OCI-LY3 (cell line): Measurements from ENCODE around the gene NANOS2.

Experiments
- H2AFZ ChIP-seq: fragments of 200-600, 300-600 bp; shearing (Covaris generic); 2 replicates; pipeline ENCODE4 v1.6.0; 2014; ENCODE audit warnings: antibody characterized with exemption, low read depth, low read length
- H3K27ac ChIP-seq: fragments of 200-600, 300-600 bp; sonication (generic); 2 replicates; pipeline ENCODE4 v1.5.1; 2014; ENCODE audit warnings: mild to moderate bottlenecking, low read length, moderate library complexity, mixed read lengths
- H3K27me3 ChIP-seq: fragments of 200-600, 300-600 bp; sonication (generic); 2 replicates; pipeline ENCODE4 v1.6.1; 2014; ENCODE audit warnings: low read depth, low read length, mixed read lengths
- H3K36me3 ChIP-seq: fragments of 200-600, 300-600 bp; sonication (generic); replicated peaks from 2 replicates; pipeline ENCODE3; 2014; ENCODE audit warnings: low read depth, low read length, mixed read lengths
- H3K4me1 ChIP-seq: fragments of 300-600, 200-600 bp; sonication (generic); 2 replicates; pipeline ENCODE4 v1.6.1; 2014; ENCODE audit warnings: low read length, mixed read lengths
- H3K4me2 ChIP-seq: fragments of 200-600, 300-600 bp; sonication (generic); 2 replicates; pipeline ENCODE4 v1.6.1; 2014; ENCODE audit warnings: low read length, mixed read lengths
- H3K4me3 ChIP-seq: fragments of 300-600, 200-600 bp; sonication (generic); 2 replicates; pipeline ENCODE4 v1.5.1; 2014; ENCODE audit warnings: antibody characterized with exemption, mild to moderate bottlenecking, low read length, moderate library complexity
- H3K79me2 ChIP-seq: fragments of 300-600, 200-600 bp; shearing (Covaris generic); 2 replicates; pipeline ENCODE4 v1.6.1; 2014; ENCODE audit warnings: mild to moderate bottlenecking, low read length, mixed read lengths
- H3K9ac ChIP-seq: fragments of 300-600, 200-600 bp; shearing (Covaris generic); 2 replicates; pipeline ENCODE4 v1.6.0; 2014; ENCODE audit warnings: mild to moderate bottlenecking, low read length, moderate library complexity
- H3K9me3 ChIP-seq: fragments of 200-600, 300-600 bp; shearing (Covaris generic); 2 replicates; pipeline ENCODE4 v1.6.1; 2014; ENCODE audit warnings: low read length, mixed read lengths; ENCODE audit not compliant: insufficient read depth
- H4K20me1 ChIP-seq: fragments of 200-600, 300-600 bp; sonication (generic); 2 replicates; pipeline ENCODE4 v1.6.1; 2016; ENCODE audit warnings: low read length, mixed read lengths; ENCODE audit not compliant: insufficient read depth
- CTCF ChIP-seq: fragments of 200-600, 300-600 bp; sonication (generic); IDR thresholded peaks from 2 replicates; pipeline ENCODE4 v1.5.1; 2014; ENCODE audit warnings: antibody characterized with exemption, low read length, low read depth
- EZH2phosphoT487 ChIP-seq: fragments of 200-600 bp; shearing (Covaris generic); IDR thresholded peaks from 2 replicates; pipeline ENCODE4 v1.6.1; 2018; ENCODE audit warnings: antibody characterized with exemption, mixed run types, low read depth

The NANOS2 gene

GRCh38 chr19:45890877-45891276 lies 23.7 kb downstream of the NANOS2 start:
- no peaks in the 10 kb centered on the region for H3K9me3 ChIP-seq
- TF ChIP-seq CTCF (no peak), EZH2phosphoT487 (no peak)
- H2AFZ ChIP-seq: no peak overlapping the region

GRCh38 chr19:45889210-45889885 lies 25.2 kb downstream of the NANOS2 start:
- H3K9ac ChIP-seq: no peak overlapping the region
- no peak overlapping the region for H3K27ac ChIP-seq
- H3K4me1 ChIP-seq: peaks cover 19% of the 10 kb centered on the region
- H4K20me1 ChIP-seq: no peaks in the 10 kb centered on the region
- peaks cover 11% of the 10 kb centered on the region for H3K36me3 ChIP-seq
- no peak overlapping the region for H3K4me2 ChIP-seq
- no peaks in the 10 kb centered on the region for H3K9me3 ChIP-seq
- H3K27me3 ChIP-seq: no peaks in the 10 kb centered on the region
- peaks cover 13% of the 10 kb centered on the region for H3K79me2 ChIP-seq
- no peak overlapping the region for H2AFZ ChIP-seq
- H3K4me3 ChIP-seq: no peak overlapping the region
- TF ChIP-seq EZH2phosphoT487 (no peak), CTCF (no peak)

More at GRCh38 chr19:45890877-45891276, 23.7 kb downstream of the NANOS2 start:
- Histone ChIP-seq H3K27me3 (no peaks in the 10 kb centered on the region), H3K36me3 (peaks cover 5% of the 10 kb centered on the region), H3K4me2 (no peak overlapping the region), H3K9ac (no peak overlapping the region), H3K27ac (no peak overlapping the region), H3K4me1 (peaks cover 13% of the 10 kb centered on the region), H3K79me2 (no peaks in the 10 kb centered on the region), H3K4me3 (no peak overlapping the region), H4K20me1 (no peaks in the 10 kb centered on the region)

GRCh38 chr19:45887200-45887710 lies 27.3 kb downstream of the NANOS2 start:
- H3K9ac ChIP-seq: peak overlapping the region; percentile 85
- H3K27ac ChIP-seq: peak overlapping the region; percentile 79
- peak overlapping the region; percentile 83 for H3K4me3 ChIP-seq
- TF ChIP-seq EZH2phosphoT487 (no peak), CTCF (no peak)
- H3K4me2 ChIP-seq: peak overlapping the region; percentile 83
- H3K79me2 ChIP-seq: peaks cover 21% of the 10 kb centered on the region
- no peak overlapping the region; the same call in 1 of the 2 replicates for H2AFZ ChIP-seq
- no peaks in the 10 kb centered on the region for H4K20me1 ChIP-seq
- no peaks in the 10 kb centered on the region for H3K9me3 ChIP-seq
- H3K4me1 ChIP-seq: peaks cover 20% of the 10 kb centered on the region
- no peaks in the 10 kb centered on the region for H3K27me3 ChIP-seq
- H3K36me3 ChIP-seq: peaks cover 13% of the 10 kb centered on the region

GRCh38 chr19:45886427-45887199 lies 28.0 kb downstream of the NANOS2 start:
- peaks cover 26% of the 10 kb centered on the region for H3K4me1 ChIP-seq
- peak overlapping the region; percentile 83 for H3K4me3 ChIP-seq
- TF ChIP-seq EZH2phosphoT487: no peak
- no peak for TF ChIP-seq CTCF
- peak overlapping the region; percentile 83 for H3K4me2 ChIP-seq
- H4K20me1 ChIP-seq: no peaks in the 10 kb centered on the region
- peaks cover 11% of the 10 kb centered on the region for H3K36me3 ChIP-seq
- H3K27ac ChIP-seq: peak overlapping the region; percentile 79
- H3K27me3 ChIP-seq: no peaks in the 10 kb centered on the region
- H3K79me2 ChIP-seq: peaks cover 21% of the 10 kb centered on the region
- no peaks in the 10 kb centered on the region for H3K9me3 ChIP-seq
- H2AFZ ChIP-seq: peak overlapping the region; percentile 86
- H3K9ac ChIP-seq: peak overlapping the region; percentile 85
